ENCODE measurements around the gene IDI1.
"Not testable (repeated sequence)": the region's sequence is repeated elsewhere in the genome, so short reads cannot be mapped to it uniquely, and the experiment has no call there.

Gene IDI1

GRCh38 chr10:1048732-1049424 lies at the start of gene IDI1:
Gene IDI1, minus strand, starts transcription at chr10:1049119. Its CDS starts 116 bp downstream, at chr10:1049003.
- DNase-seq (ENCODE audit: low read depth in 2 of 2), result peak; percentile 98 to 99

- DNase-seq (ENCODE audit: low read depth in 2 of 2), result no peak
These were observed 48.5 kb upstream of the IDI1 start for GRCh38 chr10:1097436-1097835.

- no peak for DNase-seq (ENCODE audit: low read depth in 2 of 2)
These were observed 47.5 kb upstream of the IDI1 start for GRCh38 chr10:1096287-1096889.

GRCh38 chr10:1095498-1095897 lies 46.6 kb upstream of the IDI1 start:
- no peak for DNase-seq (ENCODE audit: low read depth in 2 of 2)

GRCh38 chr10:1094112-1095057 lies 45.5 kb upstream of the IDI1 start:
- DNase-seq (ENCODE audit: low read depth in 2 of 2), result no peak

- no peak for DNase-seq (ENCODE audit: low read depth in 2 of 2)
These were observed 44.8 kb upstream of the IDI1 start for GRCh38 chr10:1093696-1094095.

- no peak for DNase-seq (ENCODE audit: low read depth in 2 of 2)
These were observed 41.8 kb upstream of the IDI1 start for GRCh38 chr10:1090696-1091095.

GRCh38 chr10:1089017-1089689 lies 40.2 kb upstream of the IDI1 start:
- no peak for DNase-seq (ENCODE audit: low read depth in 2 of 2)

GRCh38 chr10:1086787-1087186 lies 37.9 kb upstream of the IDI1 start:
- DNase-seq (ENCODE audit: low read depth in 2 of 2), result no peak

GRCh38 chr10:1085258-1085657 lies 36.3 kb upstream of the IDI1 start:
- DNase-seq (ENCODE audit: low read depth in 2 of 2), result no peak

GRCh38 chr10:1084011-1084950 lies 35.4 kb upstream of the IDI1 start:
- DNase-seq (ENCODE audit: low read depth in 2 of 2), result no peak

- DNase-seq (ENCODE audit: low read depth in 2 of 2), result no peak
These were observed 34.7 kb upstream of the IDI1 start for GRCh38 chr10:1083581-1083980.

GRCh38 chr10:1078668-1079067 lies 29.7 kb upstream of the IDI1 start:
- DNase-seq (ENCODE audit: low read depth in 2 of 2), result no peak

GRCh38 chr10:1074748-1075308 lies 25.9 kb upstream of the IDI1 start:
- DNase-seq (ENCODE audit: low read depth in 2 of 2), result no peak

GRCh38 chr10:1074052-1074747 lies 25.3 kb upstream of the IDI1 start:
- no peak for DNase-seq (ENCODE audit: low read depth in 2 of 2)

- no peak for DNase-seq (ENCODE audit: low read depth in 2 of 2)
These were observed 22.0 kb upstream of the IDI1 start for GRCh38 chr10:1070919-1071318.

GRCh38 chr10:1068380-1069361 lies 19.8 kb upstream of the IDI1 start:
- no peak for DNase-seq (ENCODE audit: low read depth in 2 of 2)

- not testable (repeated sequence) for DNase-seq (ENCODE audit: low read depth in 2 of 2)
These were observed 17.8 kb upstream of the IDI1 start for GRCh38 chr10:1066734-1067133.

GRCh38 chr10:1064964-1065247 lies 16.0 kb upstream of the IDI1 start:
- DNase-seq (ENCODE audit: low read depth in 2 of 2), result no peak

Data from fibroblast of skin of left quadriceps (primary cell).